NT2/D1 (cell line): Measurements from ENCODE around the gene AK9.

ENCODE experiments used
- DNase-seq: peaks from one replicate; pipeline ENCODE4 v3.0.0-alpha.2; 2011; ENCODE audit warnings: low read depth, low spot score
- H3K27me3 ChIP-seq: 2 replicates; pipeline ENCODE4 v1.6.0; 2011; ENCODE audit warnings: mild to moderate bottlenecking; ENCODE audit not compliant: insufficient read length, insufficient read depth
- H3K36me3 ChIP-seq: 2 replicates; pipeline ENCODE4 v1.6.1; 2011; ENCODE audit warnings: mild to moderate bottlenecking, low read length, mixed read lengths; ENCODE audit not compliant: insufficient read depth, insufficient read length
- H3K4me1 ChIP-seq: 2 replicates; pipeline ENCODE4 v1.5.1; 2011; ENCODE audit not compliant: insufficient read depth, insufficient read length
- H3K4me3 ChIP-seq: 2 replicates; pipeline ENCODE4 v1.5.1; 2011; ENCODE audit warnings: low read depth; ENCODE audit not compliant: insufficient read length
- H3K9ac ChIP-seq: 2 replicates; pipeline ENCODE4 v1.6.0; 2011; ENCODE audit warnings: low read depth; ENCODE audit not compliant: insufficient read length
- H3K9me3 ChIP-seq: 2 replicates; pipeline ENCODE4 v1.5.1; 2011; ENCODE audit warnings: mild to moderate bottlenecking, low read length; ENCODE audit not compliant: insufficient read depth
- SUZ12 ChIP-seq: IDR thresholded peaks from 2 replicates; pipeline ENCODE4 v1.6.1; 2011; ENCODE audit not compliant: insufficient read length, insufficient read depth; ENCODE audit errors: extremely low read depth
- YY1 ChIP-seq: IDR thresholded peaks from 2 replicates; pipeline ENCODE4 v1.6.1; 2011; ENCODE audit not compliant: insufficient read length, insufficient read depth
- ZNF274 ChIP-seq: IDR thresholded peaks from 2 replicates; pipeline ENCODE4 v1.6.1; 2011; ENCODE audit warnings: mild to moderate bottlenecking, low read depth, low read length

The AK9 gene

GRCh38 chr6:109506841-109507240 is 184.2 kb downstream of the AK9 start:
- no peak overlapping the region for H3K9ac ChIP-seq
- peaks cover 2% of the 10 kb centered on the region for H3K4me1 ChIP-seq
- peaks cover 21% of the 10 kb centered on the region for H3K9me3 ChIP-seq
- no peak overlapping the region for H3K4me3 ChIP-seq
- TF ChIP-seq SUZ12 (no peak), ZNF274 (no peak)
- DNase-seq = no peak
- H3K27me3 ChIP-seq = no peaks in the 10 kb centered on the region
- no peaks in the 10 kb centered on the region for H3K36me3 ChIP-seq

GRCh38 chr6:109506314-109506713 is 184.7 kb downstream of the AK9 start:
- no peak for TF ChIP-seq SUZ12
- TF ChIP-seq ZNF274 = no peak
- TF ChIP-seq YY1 = no peak
- Histone ChIP-seq H3K9ac (no peak overlapping the region), H3K4me3 (no peak overlapping the region), H3K4me1 (peaks cover 2% of the 10 kb centered on the region), H3K9me3 (peaks cover 16% of the 10 kb centered on the region), H3K27me3 (no peaks in the 10 kb centered on the region), H3K36me3 (no peaks in the 10 kb centered on the region)
- no peak for DNase-seq

DNA sequence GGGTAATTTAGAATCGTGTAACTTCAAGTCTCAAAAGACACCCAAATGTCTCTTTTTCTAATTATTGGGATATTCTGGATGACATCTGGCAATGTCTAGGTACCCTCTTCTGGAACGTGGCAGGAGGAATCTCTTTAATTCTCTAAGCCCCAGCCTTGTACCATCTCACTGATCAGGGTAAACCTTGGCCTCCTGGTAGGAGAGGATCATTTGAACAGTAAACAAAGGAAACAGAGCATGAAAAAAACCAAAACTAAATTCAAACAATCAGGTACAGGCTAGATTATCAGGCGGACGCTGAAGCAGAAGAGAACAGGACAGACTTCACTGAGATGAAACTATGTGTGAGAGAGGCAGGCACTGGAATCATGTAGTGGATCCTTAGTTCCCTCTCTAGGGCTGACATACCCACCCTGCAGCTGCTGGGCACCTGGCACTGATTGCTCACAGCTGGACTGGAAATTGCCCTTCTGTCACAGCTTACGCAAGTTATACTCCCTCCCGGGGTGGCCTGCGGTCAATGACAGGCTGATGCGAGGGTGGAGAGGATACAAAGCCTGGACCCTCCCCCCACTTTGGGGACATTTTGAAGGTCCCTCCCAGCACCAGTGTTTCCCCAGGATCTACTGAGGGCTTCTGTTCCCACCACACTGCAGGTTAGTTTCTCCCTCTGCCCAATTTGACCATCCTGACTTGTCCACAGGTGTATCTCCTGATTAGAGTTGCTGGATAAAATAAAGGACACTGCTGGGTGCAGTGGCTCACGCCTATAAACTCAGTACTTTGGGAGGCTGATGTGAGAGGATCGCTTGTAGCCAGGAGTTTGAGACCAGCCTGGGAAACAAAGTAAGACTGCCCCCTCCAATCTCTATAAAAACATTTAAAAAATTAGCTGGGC is 187.4 kb downstream of the AK9 start:
- Histone ChIP-seq H3K4me3 (no peak overlapping the region), H3K9me3 (no peaks in the 10 kb centered on the region), H3K4me1 (peaks cover 2% of the 10 kb centered on the region), H3K27me3 (no peaks in the 10 kb centered on the region), H3K36me3 (no peaks in the 10 kb centered on the region), H3K9ac (no peak overlapping the region)
- DNase-seq = no peak
- TF ChIP-seq ZNF274 = no peak
- no peak for TF ChIP-seq YY1
- TF ChIP-seq SUZ12 = no peak

GRCh38 chr6:109498936-109499335 is 192.1 kb downstream of the AK9 start:
- Histone ChIP-seq H3K4me1 (no peaks in the 10 kb centered on the region), H3K9ac (no peak overlapping the region), H3K27me3 (no peaks in the 10 kb centered on the region), H3K9me3 (no peaks in the 10 kb centered on the region), H3K36me3 (no peaks in the 10 kb centered on the region), H3K4me3 (no peak overlapping the region)
- no peak for TF ChIP-seq SUZ12
- TF ChIP-seq ZNF274 = no peak
- TF ChIP-seq YY1 = no peak
- DNase-seq = no peak

- TF ChIP-seq SUZ12 (no peak), YY1 (no peak), ZNF274 (no peak)
- Histone ChIP-seq H3K36me3 (no peaks in the 10 kb centered on the region), H3K27me3 (no peaks in the 10 kb centered on the region), H3K9me3 (no peaks in the 10 kb centered on the region), H3K4me3 (no peak overlapping the region), H3K4me1 (no peaks in the 10 kb centered on the region), H3K9ac (no peak overlapping the region)
- DNase-seq = no peak
Observed at GRCh38 chr6:109498052-109498451, 192.9 kb downstream of the AK9 start.

- Histone ChIP-seq H3K27me3 (no peaks in the 10 kb centered on the region), H3K9ac (no peak overlapping the region), H3K36me3 (no peaks in the 10 kb centered on the region), H3K4me3 (no peak overlapping the region), H3K9me3 (no peaks in the 10 kb centered on the region), H3K4me1 (no peaks in the 10 kb centered on the region)
- DNase-seq = no peak
- TF ChIP-seq ZNF274 (no peak), YY1 (no peak), SUZ12 (no peak)
Observed at GRCh38 chr6:109496036-109496772, 194.8 kb downstream of the AK9 start.

DNA sequence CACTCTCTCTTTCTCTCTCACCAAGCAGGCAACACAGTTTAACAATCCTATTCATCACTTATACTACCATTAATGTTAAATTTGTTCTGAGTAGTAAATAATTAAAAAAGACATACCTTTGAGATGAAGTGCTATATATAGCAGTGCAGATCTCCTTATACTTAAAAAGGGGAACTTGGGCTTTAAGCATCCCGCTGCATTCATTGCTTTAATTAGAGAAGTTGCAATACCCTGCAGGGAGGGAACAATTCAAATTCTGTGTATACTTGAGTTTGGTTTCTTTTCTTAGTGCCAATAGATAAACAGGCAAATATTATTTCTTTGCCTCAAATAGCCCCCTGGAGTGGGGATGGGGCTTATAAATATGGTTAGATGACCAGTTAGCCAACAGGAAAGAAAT is 197.1 kb downstream of the AK9 start:
- no peak overlapping the region for H3K4me3 ChIP-seq
- no peak overlapping the region for H3K9ac ChIP-seq
- no peaks in the 10 kb centered on the region for H3K4me1 ChIP-seq
- TF ChIP-seq ZNF274 = no peak
- no peak for TF ChIP-seq SUZ12
- no peak for TF ChIP-seq YY1
- no peaks in the 10 kb centered on the region for H3K27me3 ChIP-seq
- no peak for DNase-seq
- no peaks in the 10 kb centered on the region for H3K36me3 ChIP-seq
- H3K9me3 ChIP-seq = no peaks in the 10 kb centered on the region
